Caco-2 (cell line): Measurements from ENCODE around the gene ACTL8. TPM values are rescaled to one million over a fixed set of nuclear protein-coding genes. Genes with fewer than 3 reads are reported as not detected.

Source experiments
- BruUV-seq: library from RNA; stranded (reverse); fragments of 400-500 nt; replicated peaks from 2 replicates; lab custom pipeline; 2021; lab: Mats Ljungman, UMichigan
- CTCF ChIA-PET: fragments of 300-600 bp; sonication (Branson Sonifier 250); formaldehyde crosslinking; loops from one replicate; lab custom pipeline; 2022; ENCODE audit warnings: antibody characterized with exemption; lab: Charles Lee
- POLR2A ChIA-PET: fragments of 300-600 bp; sonication (Branson Sonifier 250); formaldehyde crosslinking; loops from one replicate; lab custom pipeline; 2022; ENCODE audit warnings: antibody characterized with exemption; lab: Charles Lee
- DNase-seq, 2 experiments: peaks; one replicate each; pipeline versions ENCODE4 v3.0.0 to v3.0.0-alpha.2; 2020 to 2022
- H3K27me3 ChIP-seq: replicated peaks from 2 replicates; pipeline ENCODE4 v1.6.0; 2011; ENCODE audit warnings: low read length; ENCODE audit not compliant: control insufficient read depth, insufficient read depth
- H3K36me3 ChIP-seq: 2 replicates; pipeline ENCODE4 v1.5.1; 2011; ENCODE audit warnings: low read length; ENCODE audit not compliant: control insufficient read depth, insufficient read depth
- H3K4me1 ChIP-seq: fragments of 250-450 bp; sonication (Bioruptor Pico); 2 replicates; pipeline ENCODE4 v1.5.1; 2020; ENCODE audit warnings: mild to moderate bottlenecking
- H3K4me3 ChIP-seq: 2 replicates; pipeline ENCODE4 v1.5.1; 2011; ENCODE audit warnings: low read depth, mild to moderate bottlenecking, control low read depth, low read length
- H3K9me3 ChIP-seq: fragments of 250-450 bp; sonication (Bioruptor Pico); 2 replicates; pipeline ENCODE4 v1.5.1; 2020; ENCODE audit warnings: mild to moderate bottlenecking, moderate library complexity
- H3K27ac Mint-ChIP-seq: one replicate; pipeline ENCODE4 v1.8.0; 2022; ENCODE audit warnings: mixed read lengths; ENCODE audit not compliant: unreplicated experiment
- H3K27me3 Mint-ChIP-seq: one replicate; pipeline ENCODE4 v1.8.0; 2022; ENCODE audit warnings: mixed read lengths; ENCODE audit not compliant: insufficient read depth, unreplicated experiment
- H3K36me3 Mint-ChIP-seq: one replicate; pipeline ENCODE4 v1.8.0; 2022; ENCODE audit warnings: mild to moderate bottlenecking, mixed read lengths; ENCODE audit not compliant: insufficient read depth, unreplicated experiment
- H3K4me1 Mint-ChIP-seq: one replicate; pipeline ENCODE4 v1.8.0; 2022; ENCODE audit warnings: low read depth, mixed read lengths; ENCODE audit not compliant: unreplicated experiment
- H3K4me3 Mint-ChIP-seq: one replicate; pipeline ENCODE4 v1.8.0; 2022; ENCODE audit warnings: mild to moderate bottlenecking, moderate library complexity, mixed read lengths; ENCODE audit not compliant: unreplicated experiment
- H3K9me3 Mint-ChIP-seq: one replicate; pipeline ENCODE4 v1.8.0; 2022; ENCODE audit warnings: mixed read lengths; ENCODE audit not compliant: unreplicated experiment
- intact Hi-C: fragments of 100-400 bp; cut with micrococcal nuclease; formaldehyde crosslinking; loops from one replicate; pipeline ENCODE4 v1.10.0; 2022; ENCODE audit not compliant: unreplicated experiment
- total RNA-seq: library from RNA; stranded (reverse); gene quantifications from 2 replicates; pipeline ENCODE4 v1.2.3, GENCODE V29; 2022
- TF ChIP-seq, protein P1 (sequence below), 2 experiments: fragments of 200-600 bp in 1 of 2; IDR thresholded peaks; 1 replicate in 1 of 2; 2 replicates in 1 of 2; pipeline versions ENCODE4 v1.5.1 to v1.8.0; 2011 to 2022; ENCODE audit warnings: antibody characterized with exemption in 1 of 2, control low read depth in 1 of 2, inconsistent platforms in 1 of 2, low read depth in 1 of 2, low read length in 1 of 2, mild to moderate bottlenecking in 1 of 2, moderate library complexity in 1 of 2; ENCODE audit not compliant: insufficient read depth in 1 of 2, severe bottlenecking in 1 of 2, unreplicated experiment in 1 of 2

The ACTL8 gene
- total RNA-seq, 1 experiment from 2014 or later: 79.3 TPM

DNA sequence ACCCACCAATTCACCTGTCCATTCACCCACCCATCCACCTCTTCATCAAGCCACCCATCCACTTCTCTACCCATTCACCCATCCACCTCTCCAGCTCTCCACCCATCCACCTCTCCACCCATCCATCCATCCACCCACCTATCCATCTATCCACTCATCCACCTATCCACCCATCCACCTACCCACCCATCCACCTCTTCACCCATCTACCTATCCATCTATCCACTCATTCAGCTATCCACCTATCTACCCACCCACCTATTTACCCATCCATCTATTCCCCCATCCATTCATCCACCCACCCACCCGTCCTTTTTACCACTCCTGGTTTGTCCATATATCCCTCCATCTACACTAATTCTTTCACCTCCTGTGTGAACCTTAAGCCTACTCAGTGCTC, 105.7 kb downstream of the ACTL8 start:
- no TSS peak for BruUV-seq
- Histone ChIP-seq H3K4me1 (no peaks in the 10 kb centered on the region), H3K27me3 (no peaks in the 10 kb centered on the region), H3K36me3 (no peaks in the 10 kb centered on the region), H3K9me3 (no peaks in the 10 kb centered on the region), H3K4me3 (no peak overlapping the region)
- H3K4me3 Mint-ChIP-seq: no peak overlapping the region
- no peaks in the 10 kb centered on the region for H3K36me3 Mint-ChIP-seq
- H3K27me3 Mint-ChIP-seq: peaks cover 2% of the 10 kb centered on the region
- ChIA-PET POLR2A (no interaction called here), CTCF (no interaction called here)
- no peak for DNase-seq
- no peak overlapping the region for H3K27ac Mint-ChIP-seq
- intact Hi-C loops: no loop called here
- no peaks in the 10 kb centered on the region for H3K4me1 Mint-ChIP-seq
- H3K9me3 Mint-ChIP-seq: no peaks in the 10 kb centered on the region
- TF ChIP-seq, protein P1, sequence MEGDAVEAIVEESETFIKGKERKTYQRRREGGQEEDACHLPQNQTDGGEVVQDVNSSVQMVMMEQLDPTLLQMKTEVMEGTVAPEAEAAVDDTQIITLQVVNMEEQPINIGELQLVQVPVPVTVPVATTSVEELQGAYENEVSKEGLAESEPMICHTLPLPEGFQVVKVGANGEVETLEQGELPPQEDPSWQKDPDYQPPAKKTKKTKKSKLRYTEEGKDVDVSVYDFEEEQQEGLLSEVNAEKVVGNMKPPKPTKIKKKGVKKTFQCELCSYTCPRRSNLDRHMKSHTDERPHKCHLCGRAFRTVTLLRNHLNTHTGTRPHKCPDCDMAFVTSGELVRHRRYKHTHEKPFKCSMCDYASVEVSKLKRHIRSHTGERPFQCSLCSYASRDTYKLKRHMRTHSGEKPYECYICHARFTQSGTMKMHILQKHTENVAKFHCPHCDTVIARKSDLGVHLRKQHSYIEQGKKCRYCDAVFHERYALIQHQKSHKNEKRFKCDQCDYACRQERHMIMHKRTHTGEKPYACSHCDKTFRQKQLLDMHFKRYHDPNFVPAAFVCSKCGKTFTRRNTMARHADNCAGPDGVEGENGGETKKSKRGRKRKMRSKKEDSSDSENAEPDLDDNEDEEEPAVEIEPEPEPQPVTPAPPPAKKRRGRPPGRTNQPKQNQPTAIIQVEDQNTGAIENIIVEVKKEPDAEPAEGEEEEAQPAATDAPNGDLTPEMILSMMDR (IDR thresholded peaks at IDR 0.05; ENCODE audit: insufficient read depth in 1 of 2, low read depth in 1 of 2, low read length in 1 of 2, severe bottlenecking in 1 of 2, unreplicated experiment in 1 of 2): no peak

DNA sequence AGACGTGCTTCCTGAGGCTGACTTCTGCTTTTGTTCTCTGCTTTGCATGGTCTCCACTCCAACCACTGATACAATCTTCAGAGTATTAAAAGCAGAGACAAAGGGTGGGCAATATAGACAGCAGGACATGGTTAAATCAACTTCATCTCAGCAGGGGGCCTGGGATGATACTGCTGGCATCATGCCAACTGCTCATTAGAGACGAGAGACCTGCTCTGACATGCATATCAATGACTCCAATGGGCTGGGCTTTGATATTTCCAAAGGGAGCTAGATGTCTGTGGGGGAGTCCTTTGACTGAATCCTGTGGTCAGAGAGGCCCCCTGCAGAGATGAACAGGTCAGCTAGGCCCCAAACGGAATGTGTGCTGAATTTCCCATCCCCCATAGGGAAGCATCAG, 106.6 kb downstream of the ACTL8 start:
- peaks cover 2% of the 10 kb centered on the region for H3K27me3 Mint-ChIP-seq
- no peaks in the 10 kb centered on the region for H3K36me3 Mint-ChIP-seq
- BruUV-seq: no TSS peak
- H3K27ac Mint-ChIP-seq: no peak overlapping the region
- no peak overlapping the region for H3K4me3 Mint-ChIP-seq
- no peaks in the 10 kb centered on the region for H3K9me3 Mint-ChIP-seq
- H3K4me3 ChIP-seq: no peak overlapping the region
- no peaks in the 10 kb centered on the region for H3K4me1 ChIP-seq
- POLR2A ChIA-PET: no interaction called here
- H3K9me3 ChIP-seq: no peaks in the 10 kb centered on the region
- no peaks in the 10 kb centered on the region for H3K4me1 Mint-ChIP-seq
- CTCF ChIA-PET: no interaction called here
- H3K36me3 ChIP-seq: no peaks in the 10 kb centered on the region
- no peak for DNase-seq
- H3K27me3 ChIP-seq: no peaks in the 10 kb centered on the region
- TF ChIP-seq, protein P1 (IDR thresholded peaks at IDR 0.05; ENCODE audit: insufficient read depth in 1 of 2, low read depth in 1 of 2, low read length in 1 of 2, severe bottlenecking in 1 of 2, unreplicated experiment in 1 of 2): no peak
- intact Hi-C loops: no loop called here

- Histone ChIP-seq H3K4me1 (no peaks in the 10 kb centered on the region), H3K4me3 (no peak overlapping the region), H3K36me3 (no peaks in the 10 kb centered on the region), H3K9me3 (no peaks in the 10 kb centered on the region), H3K27me3 (no peaks in the 10 kb centered on the region)
- Mint-ChIP-seq H3K4me1 (no peaks in the 10 kb centered on the region), H3K27me3 (peaks cover 2% of the 10 kb centered on the region), H3K27ac (no peak overlapping the region), H3K9me3 (no peaks in the 10 kb centered on the region), H3K36me3 (no peaks in the 10 kb centered on the region), H3K4me3 (no peak overlapping the region)
- no TSS peak for BruUV-seq
- intact Hi-C loops: no loop called here
- no peak for DNase-seq
- TF ChIP-seq, protein P1 (IDR thresholded peaks at IDR 0.05; ENCODE audit: insufficient read depth in 1 of 2, low read depth in 1 of 2, low read length in 1 of 2, severe bottlenecking in 1 of 2, unreplicated experiment in 1 of 2): no peak
- ChIA-PET CTCF (no interaction called here), POLR2A (no interaction called here)
Measured at GRCh38 chr1:17862121-17862520, 107.0 kb downstream of the ACTL8 start.
